SKM-1 (cell line): ENCODE data around the gene LPIN1.
A peak's percentile ranks its signal among the peaks of the same experiment; 100 is the strongest.

ENCODE experiments used
- DNase-seq: peaks from one replicate; lab custom pipeline; 2025; ENCODE audit not compliant: unreplicated experiment; lab: John Stamatoyannopoulos, UW

The LPIN1 gene

DNA sequence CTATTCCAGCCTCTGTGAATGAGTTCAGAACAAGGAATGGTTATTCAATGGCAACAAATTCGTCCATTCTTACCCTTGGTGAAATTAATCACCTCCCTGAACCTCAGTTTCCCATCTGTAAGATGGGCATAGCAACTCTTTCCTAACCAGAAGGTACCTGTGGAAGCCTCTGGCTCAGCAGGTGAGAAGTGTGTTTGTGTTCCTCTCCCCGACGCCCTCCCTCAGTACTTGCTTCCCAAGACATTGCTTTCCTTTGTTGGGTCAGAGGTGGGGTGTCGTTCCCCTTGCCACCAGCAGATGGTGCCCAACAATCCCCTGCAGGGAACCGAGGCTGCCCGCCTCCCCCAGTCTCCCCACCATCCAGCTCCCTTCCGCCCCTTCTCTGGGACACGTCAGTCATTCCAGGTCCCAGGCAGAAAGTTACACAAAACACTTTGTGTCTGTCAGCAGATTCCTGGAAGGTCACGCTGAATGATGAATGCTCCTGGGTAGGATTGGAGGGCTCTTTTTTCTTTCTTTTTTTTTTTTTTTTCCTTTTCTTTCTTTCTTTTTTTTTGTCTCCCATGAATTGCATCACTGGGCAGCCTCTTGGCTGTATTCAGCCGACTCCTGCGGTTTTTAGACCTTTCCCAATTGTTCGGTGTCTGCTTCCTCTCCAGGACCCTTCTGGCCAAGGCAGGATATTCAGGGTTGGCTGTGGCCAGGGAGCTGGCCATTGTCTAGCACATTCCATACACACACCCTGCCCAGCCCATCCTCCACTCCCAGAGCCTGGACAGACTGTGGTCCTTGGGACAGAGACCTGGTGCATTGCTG lies 117.3 kb downstream of the LPIN1 start:
- DNase-seq = peak; percentile 66

DNA sequence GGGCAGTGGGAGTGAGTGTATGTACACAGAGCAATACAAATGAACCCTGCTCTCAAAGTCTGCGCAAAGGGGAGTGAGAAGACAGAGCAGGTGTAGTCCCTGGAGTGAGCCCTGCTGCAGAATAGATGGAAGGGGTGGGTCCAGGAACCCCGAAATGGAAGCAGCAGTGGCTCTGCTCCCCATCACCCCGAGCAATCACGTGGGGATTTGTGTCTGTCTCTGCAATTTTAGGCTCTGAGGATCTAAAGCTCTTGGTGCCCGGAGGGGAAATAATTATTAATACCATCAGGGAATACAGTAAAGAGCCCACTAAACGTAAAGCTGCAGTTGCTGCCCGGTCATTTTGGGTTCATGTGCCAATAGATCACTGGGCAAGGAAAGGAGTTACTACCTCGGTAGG lies 118.3 kb downstream of the LPIN1 start:
- no peak for DNase-seq

DNA sequence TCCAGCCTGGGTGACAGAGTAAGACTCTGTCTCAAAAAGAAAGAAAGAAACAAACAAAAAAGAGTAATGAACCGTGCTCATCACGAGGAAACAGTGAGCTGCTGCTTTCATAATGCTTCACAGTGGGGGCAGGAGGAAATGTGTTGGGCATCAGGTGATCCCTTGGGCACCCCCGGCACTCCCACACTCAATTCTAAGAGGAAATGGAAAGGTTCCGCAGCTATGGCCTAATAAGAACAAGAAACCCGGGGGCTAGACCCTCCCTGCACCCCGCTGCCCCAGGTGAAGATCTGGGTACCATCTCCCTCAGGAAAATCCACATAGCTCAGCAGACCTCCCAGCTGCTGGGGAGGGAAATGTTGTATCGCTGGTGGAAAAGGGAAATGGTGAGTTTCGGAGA lies 118.9 kb downstream of the LPIN1 start:
- DNase-seq = no peak

DNA sequence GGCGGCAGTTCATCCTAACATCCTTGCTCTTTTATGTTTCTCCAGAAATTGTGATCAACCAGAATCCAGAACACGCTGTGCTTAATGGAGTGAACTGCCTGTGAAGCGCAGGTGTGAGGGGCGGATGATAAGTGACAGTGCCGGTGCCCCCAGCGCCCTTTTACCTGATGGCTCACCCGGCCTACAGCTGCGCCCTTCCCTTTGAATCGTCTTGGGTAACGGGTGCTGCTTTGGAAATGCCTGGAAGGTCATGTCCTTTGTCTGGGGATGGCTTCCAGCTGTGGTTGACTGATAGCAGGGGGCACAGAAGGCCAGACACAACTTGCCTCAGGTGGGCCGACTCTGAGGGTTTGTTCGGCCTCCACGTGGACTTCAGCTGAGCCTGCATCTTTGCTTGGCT lies 119.4 kb downstream of the LPIN1 start:
- no peak for DNase-seq

DNA sequence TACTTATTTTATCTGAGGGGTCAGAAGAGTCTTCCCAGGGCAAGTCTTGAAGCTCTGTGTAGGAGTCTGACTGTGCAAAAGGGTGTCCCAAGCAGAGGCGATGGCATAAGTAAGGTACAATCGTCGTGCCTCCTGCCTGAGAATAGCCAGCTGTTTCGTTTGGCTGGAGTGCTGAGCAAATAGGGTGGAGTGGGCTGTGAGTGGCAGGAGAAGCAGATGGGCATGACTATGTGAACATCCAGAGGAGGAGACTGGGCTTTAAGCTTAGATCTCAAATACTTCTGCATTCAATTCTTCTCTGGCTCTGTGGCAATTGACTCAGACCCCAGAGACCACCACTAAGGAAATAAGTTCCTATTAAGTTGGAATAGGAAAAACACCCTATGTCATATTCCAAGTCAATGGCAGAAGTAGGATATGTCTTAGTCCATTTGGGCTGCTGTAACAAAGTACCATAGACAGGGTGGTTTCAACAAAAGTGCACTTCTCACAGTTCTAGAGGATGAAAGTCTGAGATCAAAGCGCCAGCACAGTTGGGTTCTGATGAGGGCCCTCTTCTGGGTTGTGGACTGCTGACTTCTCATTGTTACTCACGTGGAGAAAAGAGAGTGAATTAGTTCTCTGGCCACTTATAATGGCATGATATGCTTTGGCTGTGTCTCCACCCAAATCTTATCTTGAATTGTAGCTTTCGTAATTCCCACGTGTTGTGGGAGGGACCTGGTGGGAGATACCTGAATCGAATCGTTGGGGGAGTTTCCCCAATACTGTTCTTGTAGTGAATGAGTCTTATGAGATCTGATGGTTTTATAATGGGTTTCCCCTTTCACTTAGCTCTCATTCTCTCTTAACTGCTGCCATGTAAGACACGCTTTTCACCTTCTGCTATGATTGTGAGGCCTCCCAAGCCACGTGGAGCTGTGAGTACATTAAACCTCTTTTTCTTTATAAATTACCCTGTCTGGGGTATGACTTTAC lies 120.2 kb downstream of the LPIN1 start:
- no peak for DNase-seq

DNA sequence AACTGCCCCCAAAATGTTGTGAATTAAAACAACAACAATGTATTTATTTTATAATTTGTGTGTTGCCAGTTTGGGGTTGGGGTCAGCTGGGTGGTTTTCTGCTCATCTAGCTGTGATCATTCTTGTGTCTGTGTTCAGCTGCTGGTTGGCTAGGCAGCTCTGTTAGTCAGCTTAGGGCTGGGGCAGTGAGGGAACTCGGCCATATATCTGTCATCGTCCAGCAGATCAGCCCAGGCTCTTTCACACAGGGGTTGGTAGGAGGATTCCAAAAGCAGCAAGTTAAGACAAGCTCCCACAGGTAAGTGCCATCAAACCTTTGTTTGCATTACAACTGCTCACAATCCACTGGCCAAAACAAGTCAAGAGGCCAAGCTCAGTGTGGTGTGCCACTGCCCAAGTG lies 121.5 kb downstream of the LPIN1 start:
- DNase-seq = no peak

DNA sequence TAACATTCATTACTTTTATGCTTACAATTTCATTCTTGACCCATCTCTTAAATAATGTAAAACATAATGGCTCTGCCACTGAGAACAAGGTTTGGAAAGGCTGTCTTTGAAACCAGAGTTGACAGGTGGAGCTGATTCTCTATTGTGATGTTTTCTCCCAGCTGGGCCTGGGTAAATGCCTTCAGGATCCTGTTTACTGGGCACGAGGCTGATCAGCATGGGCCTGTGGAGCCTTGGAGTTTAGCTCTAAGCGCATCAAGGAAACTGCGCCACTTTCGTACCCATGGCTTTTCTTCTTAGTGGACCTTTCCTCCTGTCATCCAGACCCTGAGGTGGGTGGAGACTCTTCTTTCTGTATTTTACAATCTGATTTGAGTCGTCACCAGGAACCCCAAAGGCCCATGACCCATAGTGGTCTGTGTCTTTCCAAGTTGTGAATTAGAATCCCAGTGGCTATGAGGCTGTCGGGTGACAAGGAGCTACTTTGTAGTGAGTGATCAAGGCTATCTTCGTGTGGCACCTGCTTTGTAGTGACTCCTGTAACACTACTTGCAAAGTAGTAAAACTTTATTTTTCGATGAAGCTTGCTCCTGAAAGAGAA lies 123.1 kb downstream of the LPIN1 start:
- DNase-seq = no peak

DNA sequence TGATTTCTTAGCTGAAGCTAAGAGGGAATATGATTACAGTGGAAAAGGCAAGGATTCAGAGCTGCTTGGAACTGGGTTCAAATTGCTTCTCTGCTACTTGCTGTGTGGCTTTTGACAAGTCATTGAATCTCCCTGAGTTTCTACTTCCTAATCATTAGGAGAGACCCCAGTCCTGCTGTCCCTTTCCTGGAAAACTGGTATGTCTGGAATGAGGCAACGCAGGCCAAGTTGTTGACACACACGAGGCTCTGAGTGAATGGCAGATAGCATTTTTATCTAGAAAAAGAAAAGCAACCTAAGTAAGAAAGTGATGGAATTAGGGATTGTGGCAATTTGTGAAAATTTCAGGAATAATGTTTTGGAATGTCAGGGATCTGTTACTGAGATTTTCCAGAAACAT lies 123.6 kb downstream of the LPIN1 start:
- no peak for DNase-seq

DNA sequence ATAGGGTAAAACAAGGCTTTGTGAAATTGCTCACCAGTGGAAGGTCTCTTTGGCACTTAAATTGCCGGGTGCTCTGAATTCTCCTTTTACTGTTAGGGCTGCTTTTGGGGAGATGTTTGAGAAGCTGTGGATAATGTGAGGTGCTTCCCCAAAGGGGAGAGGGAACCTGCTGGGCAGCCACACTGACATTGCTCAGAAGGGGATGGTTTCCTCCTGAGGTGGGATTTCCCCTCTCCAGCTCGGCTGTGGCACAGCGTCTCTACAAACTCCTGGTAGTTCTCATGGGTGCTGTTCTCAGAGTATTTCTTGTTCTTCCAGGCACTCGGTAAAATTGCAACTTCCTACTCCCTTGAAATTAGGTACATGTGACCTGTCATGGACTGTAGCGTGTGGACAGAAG lies 124.2 kb downstream of the LPIN1 start:
- DNase-seq = no peak

DNA sequence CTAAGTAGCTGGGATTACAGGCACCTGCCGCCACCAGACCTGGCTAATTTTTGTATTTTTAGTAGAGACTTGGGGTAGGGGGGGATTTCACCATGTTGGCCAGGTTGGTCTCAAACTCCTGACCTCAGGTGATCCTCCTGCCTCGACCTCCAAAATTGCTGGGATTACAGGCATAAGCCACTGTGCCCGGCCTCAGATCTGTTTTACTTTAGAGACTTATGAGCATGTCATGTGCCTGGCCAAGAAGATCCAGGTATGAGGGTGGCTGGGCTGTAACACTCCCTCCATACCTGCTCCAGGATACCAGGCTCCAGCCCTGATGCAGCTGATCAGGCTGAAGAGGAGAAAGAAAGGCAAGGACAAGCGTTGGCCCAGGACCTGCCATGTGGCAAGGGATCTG lies 125.0 kb downstream of the LPIN1 start:
- no peak for DNase-seq

DNA sequence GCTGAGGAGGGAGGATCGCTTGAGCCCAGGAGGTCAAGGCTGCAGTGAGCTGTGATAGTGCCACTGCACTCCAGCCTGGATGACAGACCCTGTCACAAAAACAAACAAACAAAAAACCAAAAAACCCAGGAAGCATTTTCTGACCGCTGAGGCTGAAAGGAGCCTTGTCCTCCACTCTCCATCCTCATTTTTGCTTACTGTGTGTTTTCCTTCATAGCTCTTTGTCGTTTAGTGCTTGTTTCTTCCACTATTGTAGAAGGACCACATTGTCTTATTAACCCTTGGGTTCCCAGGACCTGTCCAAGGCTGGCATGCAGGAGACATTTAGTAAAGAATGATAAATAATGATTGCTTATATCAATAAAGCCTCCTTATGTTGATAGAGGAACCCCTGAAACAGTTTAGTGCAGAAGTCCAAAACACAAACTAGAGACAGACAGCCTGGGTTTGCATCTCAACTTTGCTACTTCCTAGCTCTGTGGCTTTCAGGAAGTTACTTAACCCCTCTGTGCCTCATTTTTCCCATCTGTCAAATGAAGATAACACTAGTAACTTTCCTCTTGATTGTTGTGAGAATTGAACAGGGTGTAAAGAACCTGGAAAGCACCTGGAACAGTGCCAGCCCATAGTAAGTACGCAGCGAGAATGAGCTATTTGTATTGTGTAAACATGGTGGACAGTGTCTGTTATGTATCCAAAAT lies 126.0 kb downstream of the LPIN1 start:
- no peak for DNase-seq

DNA sequence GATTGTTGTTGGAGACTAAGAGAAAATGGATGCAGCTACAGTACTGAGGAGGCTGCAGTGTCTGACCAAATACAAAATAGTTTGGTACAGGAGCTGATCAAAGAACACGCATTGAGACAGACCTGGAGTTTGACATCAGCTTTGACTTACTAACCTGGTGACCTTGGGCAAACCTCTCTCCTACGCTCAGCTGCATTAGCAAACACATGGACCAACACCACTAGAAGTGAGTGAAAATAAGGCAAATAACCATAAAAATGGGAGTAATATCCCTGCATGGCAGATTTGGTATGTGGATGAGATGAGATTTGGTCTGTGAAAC lies 126.5 kb downstream of the LPIN1 start:
- no peak for DNase-seq

DNA sequence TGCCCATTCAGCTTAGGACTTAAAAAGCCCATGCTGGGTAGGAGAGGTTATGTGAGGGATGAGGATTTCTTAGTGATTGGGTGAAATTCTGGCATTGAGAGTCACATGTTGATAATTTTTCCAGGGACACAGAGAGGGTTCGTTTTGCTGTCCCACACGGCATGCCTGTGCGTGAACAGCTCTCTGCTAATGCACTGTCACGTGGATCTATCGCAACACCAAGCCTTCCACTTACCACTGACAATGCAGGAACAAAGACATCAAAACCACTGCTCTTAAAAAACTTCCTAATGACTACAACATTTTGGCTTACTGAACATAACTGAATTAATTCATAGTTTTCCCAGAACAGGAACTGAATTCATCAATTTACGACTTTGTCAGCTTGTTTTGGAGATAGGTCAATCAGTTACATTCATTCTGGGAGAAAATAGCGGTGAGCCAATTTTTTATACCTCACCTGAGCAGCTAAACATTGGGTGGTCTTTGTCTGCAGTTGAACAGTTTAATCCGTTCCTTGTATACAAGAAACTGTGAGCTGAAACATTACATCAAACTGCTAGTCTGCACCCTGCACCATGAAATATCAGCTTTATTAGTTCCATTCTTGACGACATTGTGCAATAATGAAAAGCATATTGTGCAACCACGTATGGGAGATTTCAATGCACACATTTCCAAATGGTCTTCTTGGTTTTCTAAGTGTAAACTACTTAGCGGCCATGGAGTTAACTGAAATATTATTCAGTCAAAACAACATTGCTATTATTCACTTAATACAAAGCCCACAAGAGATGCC lies 127.1 kb downstream of the LPIN1 start:
- no peak for DNase-seq

DNA sequence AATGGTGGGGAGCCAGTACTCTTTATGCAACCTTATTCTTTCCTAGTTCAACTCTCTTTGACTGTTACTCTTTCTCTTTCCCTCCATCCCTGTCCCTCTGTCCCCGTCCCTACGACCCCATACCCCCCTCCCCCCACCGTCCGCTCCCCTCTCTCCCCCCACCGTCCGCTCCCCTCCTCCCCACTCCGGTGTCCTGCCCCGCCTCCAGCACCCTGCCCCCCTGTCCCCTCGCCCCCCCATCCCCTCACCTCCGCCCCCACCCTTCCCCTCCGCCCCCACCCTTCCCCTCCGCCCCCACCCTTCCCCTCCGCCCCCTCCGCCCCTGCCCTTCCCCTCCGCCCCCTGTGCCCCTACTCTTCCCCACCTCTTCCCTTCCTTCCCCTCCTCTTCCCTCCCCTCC lies 128.4 kb downstream of the LPIN1 start:
- no peak for DNase-seq

DNA sequence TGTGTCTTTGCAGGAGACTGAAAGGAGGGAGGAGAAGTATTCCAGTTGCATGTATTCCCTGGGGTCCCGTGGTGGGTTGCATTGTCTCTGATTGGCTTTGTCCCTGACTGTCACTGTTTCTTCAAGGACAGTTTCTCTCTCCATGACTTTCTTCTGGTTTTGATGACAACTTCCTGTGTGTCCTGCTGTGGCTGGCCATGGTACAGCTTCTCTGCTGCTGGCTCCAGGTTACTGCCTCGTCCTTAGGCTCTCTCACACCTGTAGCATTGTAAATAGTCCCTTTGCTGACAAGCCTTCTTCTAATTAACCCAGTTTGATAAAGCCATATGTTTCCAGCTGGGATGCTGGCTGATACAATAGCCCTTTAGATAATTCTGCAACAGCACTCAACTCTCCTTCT lies 129.0 kb downstream of the LPIN1 start:
- DNase-seq = no peak

DNA sequence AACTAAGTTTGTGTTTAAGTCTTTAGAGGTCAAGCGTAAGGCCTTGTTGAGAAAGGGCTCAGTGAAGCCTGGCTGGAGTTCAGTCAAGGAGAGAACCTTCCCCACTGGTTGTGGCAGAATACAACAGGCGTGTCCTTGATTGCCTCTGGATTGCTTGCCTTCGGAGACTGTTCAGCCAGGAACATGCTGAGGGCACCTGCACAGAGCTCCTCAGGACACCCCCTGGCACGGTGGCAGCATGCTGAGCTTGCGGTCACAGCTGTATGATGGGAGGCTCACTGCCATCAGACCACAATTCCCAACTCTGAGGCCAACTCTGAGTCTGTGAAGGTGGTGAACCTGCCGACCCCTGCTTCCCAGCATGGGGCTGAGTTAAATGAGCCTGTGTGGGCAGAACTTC lies 130.0 kb downstream of the LPIN1 start:
- no peak for DNase-seq

DNA sequence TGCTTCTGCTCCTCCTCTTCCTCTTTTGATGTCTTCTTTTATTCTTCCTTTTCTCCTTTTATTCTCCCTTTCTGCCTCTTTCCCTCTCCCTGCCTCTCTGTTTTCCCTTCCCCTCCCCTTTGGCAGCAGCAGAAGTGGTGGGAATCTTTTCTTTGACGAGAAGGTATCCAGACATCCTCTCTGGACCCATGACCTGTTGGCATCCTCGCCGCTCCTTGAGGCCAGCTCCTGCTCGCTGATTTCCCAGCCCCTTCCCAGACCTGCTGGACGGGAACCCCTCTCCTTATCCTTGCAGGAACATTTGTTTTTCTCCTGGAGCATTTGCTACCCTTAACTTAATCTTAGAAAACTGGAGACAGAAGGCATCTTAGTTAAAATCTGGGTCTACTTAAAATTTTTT lies 130.5 kb downstream of the LPIN1 start:
- no peak for DNase-seq
